A673 (cell line): ENCODE results near the gene INHA. TPM values are rescaled to one million over a fixed set of nuclear protein-coding genes. Genes with fewer than 3 reads are reported as not detected.

Experiments
- BruUV-seq: library from RNA; stranded (reverse); fragments of 400-500 nt; replicated peaks from 2 replicates; lab custom pipeline; 2021; lab: Mats Ljungman, UMichigan
- CTCF ChIA-PET: fragments of 300-600 bp; sonication (Branson Sonifier 250); formaldehyde crosslinking; loops from one replicate; lab custom pipeline; 2022; ENCODE audit warnings: antibody characterized with exemption; lab: Charles Lee
- POLR2A ChIA-PET: fragments of 300-600 bp; sonication (Branson Sonifier 250); formaldehyde crosslinking; loops from one replicate; lab custom pipeline; 2022; ENCODE audit warnings: antibody characterized with exemption; ENCODE audit not compliant: low non-redundant PET; lab: Charles Lee
- DNase-seq: peaks from one replicate; pipeline ENCODE4 v3.0.0-alpha.2; 2015; ENCODE audit warnings: low spot score
- H3K27ac ChIP-seq: fragments of 200-600 bp; sonication (generic); 2 replicates; pipeline ENCODE4 v1.5.1; 2016; ENCODE audit warnings: mixed run types, low read depth, mild to moderate bottlenecking, mixed read lengths, antibody characterized with exemption, low read length; ENCODE audit not compliant: poor library complexity, severe bottlenecking
- H3K27me3 ChIP-seq: fragments of 200-600 bp; sonication (generic); replicated peaks from 2 replicates; pipeline ENCODE4 v1.6.1; 2017; ENCODE audit warnings: mixed run types, low read depth, mild to moderate bottlenecking, mixed read lengths, antibody characterized with exemption, low read length; ENCODE audit not compliant: insufficient read depth, poor library complexity
- H3K36me3 ChIP-seq: fragments of 200-600 bp; sonication (generic); 2 replicates; pipeline ENCODE4 v1.6.1; 2016; ENCODE audit warnings: mixed run types, mild to moderate bottlenecking, mixed read lengths, antibody characterized with exemption, low read length; ENCODE audit not compliant: insufficient read depth, poor library complexity, severe bottlenecking
- H3K4me1 ChIP-seq: fragments of 200-600 bp; sonication (generic); 2 replicates; pipeline ENCODE4 v1.6.1; 2017; ENCODE audit warnings: mixed run types, mild to moderate bottlenecking, mixed read lengths, antibody characterized with exemption, low read length; ENCODE audit not compliant: insufficient read depth, poor library complexity, severe bottlenecking
- H3K4me3 ChIP-seq: fragments of 200-600 bp; sonication (generic); 2 replicates; pipeline ENCODE4 v1.5.1; 2016; ENCODE audit warnings: low read depth, mixed run types, mild to moderate bottlenecking, mixed read lengths, low read length; ENCODE audit not compliant: poor library complexity, severe bottlenecking
- H3K9me3 ChIP-seq: fragments of 200-600 bp; sonication (generic); 2 replicates; pipeline ENCODE4 v1.6.1; 2016; ENCODE audit warnings: mixed run types, low read depth, mild to moderate bottlenecking, mixed read lengths, antibody characterized with exemption, low read length; ENCODE audit not compliant: poor library complexity, severe bottlenecking
- EZH2 ChIP-seq: fragments of 200-600 bp; sonication (generic); IDR thresholded peaks from 2 replicates; pipeline ENCODE4 v1.6.1; 2017; ENCODE audit warnings: borderline replicate concordance, low read depth, mild to moderate bottlenecking, mixed read lengths, antibody characterized with exemption, low read length; ENCODE audit not compliant: poor library complexity, severe bottlenecking
- intact Hi-C: fragments of 100-400 bp; cut with micrococcal nuclease; formaldehyde crosslinking; loops from one replicate; pipeline ENCODE4 v1.10.0; 2022; ENCODE audit not compliant: unreplicated experiment
- total RNA-seq: library from RNA; stranded (reverse); gene quantifications from 2 replicates; pipeline ENCODE4 v1.2.3, GENCODE V29; 2021
- TF ChIP-seq, protein P1 (sequence below): fragments of 300-800, 200-600 bp; sonication (generic); conservative IDR thresholded peaks from 2 replicates; pipeline ENCODE4 v1.5.1; 2017; ENCODE audit warnings: low read depth, mild to moderate bottlenecking, antibody characterized with exemption, low read length, moderate library complexity, mixed read lengths

Gene INHA
- total RNA-seq, 1 experiment from 2014 or later: not detected

DNA sequence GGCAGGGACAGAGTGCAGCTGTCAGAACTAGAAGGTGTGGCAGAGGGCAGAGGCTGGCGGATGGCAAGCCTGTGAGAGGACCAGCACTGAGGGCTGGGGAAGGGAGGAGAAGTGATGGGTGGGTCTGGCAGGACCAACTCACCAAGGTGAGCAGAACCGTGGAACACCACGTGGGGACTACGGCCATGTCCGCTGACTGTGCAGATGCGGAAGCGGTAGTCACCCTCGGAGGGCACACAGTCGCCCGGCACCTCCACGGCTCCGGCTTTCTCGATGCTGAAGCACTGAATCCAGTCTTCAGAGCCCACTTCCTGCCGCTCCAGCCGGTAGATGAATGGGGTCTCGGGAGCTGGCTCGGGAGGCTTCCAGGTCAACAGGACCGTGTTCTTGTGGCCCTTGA lies 5.0 kb upstream of the INHA start:
- Histone ChIP-seq H3K36me3 (no peaks in the 10 kb centered on the region), H3K4me3 (no peak overlapping the region), H3K27me3 (no peaks in the 10 kb centered on the region), H3K9me3 (no peaks in the 10 kb centered on the region), H3K4me1 (peaks cover 14% of the 10 kb centered on the region), H3K27ac (no peak overlapping the region)
- TF ChIP-seq, protein P1, sequence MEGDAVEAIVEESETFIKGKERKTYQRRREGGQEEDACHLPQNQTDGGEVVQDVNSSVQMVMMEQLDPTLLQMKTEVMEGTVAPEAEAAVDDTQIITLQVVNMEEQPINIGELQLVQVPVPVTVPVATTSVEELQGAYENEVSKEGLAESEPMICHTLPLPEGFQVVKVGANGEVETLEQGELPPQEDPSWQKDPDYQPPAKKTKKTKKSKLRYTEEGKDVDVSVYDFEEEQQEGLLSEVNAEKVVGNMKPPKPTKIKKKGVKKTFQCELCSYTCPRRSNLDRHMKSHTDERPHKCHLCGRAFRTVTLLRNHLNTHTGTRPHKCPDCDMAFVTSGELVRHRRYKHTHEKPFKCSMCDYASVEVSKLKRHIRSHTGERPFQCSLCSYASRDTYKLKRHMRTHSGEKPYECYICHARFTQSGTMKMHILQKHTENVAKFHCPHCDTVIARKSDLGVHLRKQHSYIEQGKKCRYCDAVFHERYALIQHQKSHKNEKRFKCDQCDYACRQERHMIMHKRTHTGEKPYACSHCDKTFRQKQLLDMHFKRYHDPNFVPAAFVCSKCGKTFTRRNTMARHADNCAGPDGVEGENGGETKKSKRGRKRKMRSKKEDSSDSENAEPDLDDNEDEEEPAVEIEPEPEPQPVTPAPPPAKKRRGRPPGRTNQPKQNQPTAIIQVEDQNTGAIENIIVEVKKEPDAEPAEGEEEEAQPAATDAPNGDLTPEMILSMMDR: no peak
- no peak for TF ChIP-seq EZH2
- DNase-seq: no peak
- ChIA-PET CTCF (no interaction called here), POLR2A (no interaction called here)
- intact Hi-C loops: no loop called here
- BruUV-seq: no TSS peak

DNA sequence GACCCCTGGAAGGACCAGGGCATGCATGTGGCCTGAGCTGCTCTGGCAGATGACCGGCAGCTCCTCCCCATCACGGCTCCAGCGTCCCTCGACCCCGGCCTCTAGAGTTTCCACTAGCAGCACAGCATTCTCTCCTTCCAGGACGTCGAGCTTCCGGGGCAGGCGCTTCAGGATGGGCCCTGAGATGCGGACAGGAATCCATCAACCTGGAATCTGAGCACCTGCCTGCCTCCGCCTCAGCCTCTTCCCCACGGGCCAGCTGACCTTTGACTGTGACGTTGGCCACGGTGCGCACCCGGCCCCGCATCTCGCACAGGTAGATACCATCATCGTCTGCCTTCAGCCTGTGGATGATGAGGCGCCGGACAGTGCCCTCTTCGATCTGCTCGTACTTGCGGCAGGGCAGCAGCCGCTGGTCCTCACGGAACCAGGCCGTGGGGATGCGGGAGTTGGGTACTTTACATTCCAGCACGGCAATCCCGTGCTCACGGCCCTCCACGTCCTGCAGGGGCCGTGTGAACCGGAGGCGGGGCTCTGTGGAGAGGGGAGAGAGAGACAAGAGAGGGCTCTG lies 4.2 kb upstream of the INHA start:
- POLR2A ChIA-PET: no interaction called here
- TF ChIP-seq, protein P1: no peak
- no peak for TF ChIP-seq EZH2

DNA sequence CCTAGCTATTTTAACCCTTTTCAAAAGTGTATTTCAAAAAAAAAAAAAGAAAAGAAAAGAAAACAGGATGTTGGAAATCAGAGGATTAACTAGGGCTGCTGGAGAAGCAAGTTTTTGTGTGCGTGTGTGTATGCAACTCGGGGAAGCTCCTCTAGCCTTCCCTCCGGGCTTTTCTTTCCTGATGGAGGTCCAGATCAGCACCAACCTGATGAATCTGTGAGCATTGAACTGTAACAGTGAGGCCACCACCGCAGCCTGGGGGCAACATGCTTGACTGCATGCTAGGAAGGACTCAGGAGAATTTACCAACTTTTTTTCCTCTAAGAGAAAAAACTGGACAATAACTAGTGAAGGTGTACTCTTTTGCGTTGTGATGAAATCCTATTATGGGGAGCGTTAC lies 3.1 kb upstream of the INHA start:
- POLR2A ChIA-PET: no interaction called here
- TF ChIP-seq, protein P1: no peak
- no peak for TF ChIP-seq EZH2
- BruUV-seq: no TSS peak
- DNase-seq: no peak
- intact Hi-C loops: no loop called here
- Histone ChIP-seq H3K27ac (no peak overlapping the region), H3K9me3 (no peaks in the 10 kb centered on the region), H3K27me3 (no peaks in the 10 kb centered on the region), H3K4me1 (peaks cover 14% of the 10 kb centered on the region), H3K36me3 (no peaks in the 10 kb centered on the region), H3K4me3 (no peak overlapping the region)
- CTCF ChIA-PET: no interaction called here

More for the DNA sequence above, 4.2 kb upstream of the INHA start:
- Histone ChIP-seq H3K9me3 (no peaks in the 10 kb centered on the region), H3K36me3 (no peaks in the 10 kb centered on the region), H3K27ac (no peak overlapping the region), H3K27me3 (no peaks in the 10 kb centered on the region), H3K4me3 (no peak overlapping the region), H3K4me1 (peaks cover 14% of the 10 kb centered on the region)
- no peak for DNase-seq
- no TSS peak for BruUV-seq
- CTCF ChIA-PET: no interaction called here
- intact Hi-C loops: no loop called here
